Neural cell (in vitro differentiated cells): ENCODE measurements around the gene DTNBP1. TPM values are rescaled to one million over a fixed set of nuclear protein-coding genes. Genes with fewer than 3 reads are reported as not detected.

ENCODE experiments used
- H2AFZ ChIP-seq: fragments of 200-600, 300-800 bp; sonication (generic), shearing (Covaris generic); 2 replicates; pipeline ENCODE4 v1.6.0; 2014; ENCODE audit warnings: low read depth, mild to moderate bottlenecking, antibody characterized with exemption, low read length, moderate library complexity
- H3F3A ChIP-seq: fragments of 200-600 bp; shearing (Covaris generic); 2 replicates; pipeline ENCODE4 v1.6.1; 2016; ENCODE audit warnings: mild to moderate bottlenecking, moderate library complexity, mixed read lengths, antibody characterized with exemption, low read length; ENCODE audit not compliant: insufficient read depth, poor library complexity, severe bottlenecking
- H3K27ac ChIP-seq: fragments of 200-600, 300-800 bp; sonication (generic), shearing (Covaris generic); 2 replicates; pipeline ENCODE4 v1.5.1; 2014; ENCODE audit warnings: mild to moderate bottlenecking, low read length, moderate library complexity
- H3K27me3 ChIP-seq: fragments of 300-800, 200-600 bp; sonication (generic), shearing (Covaris generic); 2 replicates; pipeline ENCODE4 v1.6.0; 2014; ENCODE audit warnings: mild to moderate bottlenecking, low read depth, low read length, moderate library complexity; ENCODE audit not compliant: insufficient read depth
- H3K36me3 ChIP-seq: fragments of 300-800, 200-600 bp; sonication (generic), shearing (Covaris generic); 2 replicates; pipeline ENCODE4 v1.5.1; 2014; ENCODE audit warnings: mild to moderate bottlenecking, antibody characterized with exemption, low read length, moderate library complexity; ENCODE audit not compliant: insufficient read depth
- H3K4me2 ChIP-seq: fragments of 300-800, 200-600 bp; sonication (generic), shearing (Covaris generic); 2 replicates; pipeline ENCODE4 v1.6.0; 2014; ENCODE audit warnings: mild to moderate bottlenecking, low read length
- H3K4me3 ChIP-seq: fragments of 300-800, 200-600 bp; sonication (generic), shearing (Covaris generic); 2 replicates; pipeline ENCODE4 v1.5.1; 2014; ENCODE audit warnings: mild to moderate bottlenecking, low read length, moderate library complexity
- H3K79me2 ChIP-seq: fragments of 200-600 bp; shearing (Covaris generic); replicated peaks from 2 replicates; pipeline ENCODE4 v1.6.0; 2014; ENCODE audit warnings: mild to moderate bottlenecking, low read length, moderate library complexity; ENCODE audit not compliant: insufficient read depth
- H3K9ac ChIP-seq: fragments of 300-800, 200-600 bp; sonication (generic), shearing (Covaris generic); 2 replicates; pipeline ENCODE4 v1.6.1; 2016; ENCODE audit warnings: mild to moderate bottlenecking, low read length, mixed read lengths
- H3K9me2 ChIP-seq: fragments of 200-600 bp; shearing (Covaris generic); 2 replicates; pipeline ENCODE4 v1.6.1; 2016; ENCODE audit warnings: mild to moderate bottlenecking, low read length, mixed read lengths; ENCODE audit not compliant: insufficient read depth
- H3K9me3 ChIP-seq: fragments of 200-600, 300-800 bp; sonication (generic), shearing (Covaris generic); 2 replicates; pipeline ENCODE4 v1.6.1; 2016; ENCODE audit warnings: mild to moderate bottlenecking, mixed run types, low read length, moderate library complexity, mixed read lengths
- H4K20me1 ChIP-seq: fragments of 200-600 bp; shearing (Covaris generic); 2 replicates; pipeline ENCODE4 v1.6.1; 2016; ENCODE audit warnings: mild to moderate bottlenecking, mixed run types; ENCODE audit not compliant: insufficient read depth
- EP300 ChIP-seq: fragments of 450-650 bp; conservative IDR thresholded peaks from 2 replicates; pipeline ENCODE4 v1.6.1; 2014; ENCODE audit warnings: antibody characterized with exemption, mild to moderate bottlenecking, moderate library complexity; ENCODE audit not compliant: poor library complexity, severe bottlenecking
- EZH2 ChIP-seq: fragments of 200-600, 300-800 bp; shearing (Covaris generic), sonication (generic); IDR thresholded peaks from 2 replicates; pipeline ENCODE4 v1.6.1; 2014; ENCODE audit warnings: antibody characterized with exemption, low read length, borderline replicate concordance, mild to moderate bottlenecking; ENCODE audit not compliant: insufficient read depth, poor library complexity, severe bottlenecking
- MXI1 ChIP-seq: fragments of 450-650 bp; conservative IDR thresholded peaks from 2 replicates; pipeline ENCODE4 v1.6.1; 2014; ENCODE audit warnings: antibody characterized with exemption, mild to moderate bottlenecking; ENCODE audit not compliant: poor library complexity, severe bottlenecking
- POLR2AphosphoS5 ChIP-seq: IDR thresholded peaks from 2 replicates; pipeline ENCODE4 v1.6.1; 2012
- RAD21 ChIP-seq: fragments of 450-650 bp; conservative IDR thresholded peaks from 2 replicates; pipeline ENCODE4 v1.6.1; 2014; ENCODE audit warnings: antibody characterized with exemption, mild to moderate bottlenecking, moderate library complexity
- SMC3 ChIP-seq: fragments of 450-650 bp; conservative IDR thresholded peaks from 2 replicates; pipeline ENCODE4 v1.6.1; 2014; ENCODE audit warnings: antibody characterized with exemption, mild to moderate bottlenecking, moderate library complexity; ENCODE audit not compliant: poor library complexity
- TAF1 ChIP-seq: IDR thresholded peaks from 2 replicates; pipeline ENCODE4 v1.6.1; 2012; ENCODE audit warnings: low read depth
- polyA plus RNA-seq: library from polyadenylated mRNA; depleted of rRNA; stranded (reverse); fragments of >200 nt; gene quantifications from 2 replicates; pipeline ENCODE4 v1.2.3, GENCODE V29; 2014
- TF ChIP-seq, protein P1 (sequence below): IDR thresholded peaks from 2 replicates; pipeline ENCODE4 v1.6.1; 2012; ENCODE audit warnings: borderline replicate concordance
- TF ChIP-seq, protein P2 (sequence below): fragments of 450-650 bp; IDR thresholded peaks from 2 replicates; pipeline ENCODE4 v1.5.1; 2014; ENCODE audit warnings: antibody characterized with exemption, mild to moderate bottlenecking, moderate library complexity; ENCODE audit not compliant: poor library complexity, severe bottlenecking

Gene DTNBP1
- polyA plus RNA-seq, 1 donor from 2014 or later = 22.6 TPM

DNA sequence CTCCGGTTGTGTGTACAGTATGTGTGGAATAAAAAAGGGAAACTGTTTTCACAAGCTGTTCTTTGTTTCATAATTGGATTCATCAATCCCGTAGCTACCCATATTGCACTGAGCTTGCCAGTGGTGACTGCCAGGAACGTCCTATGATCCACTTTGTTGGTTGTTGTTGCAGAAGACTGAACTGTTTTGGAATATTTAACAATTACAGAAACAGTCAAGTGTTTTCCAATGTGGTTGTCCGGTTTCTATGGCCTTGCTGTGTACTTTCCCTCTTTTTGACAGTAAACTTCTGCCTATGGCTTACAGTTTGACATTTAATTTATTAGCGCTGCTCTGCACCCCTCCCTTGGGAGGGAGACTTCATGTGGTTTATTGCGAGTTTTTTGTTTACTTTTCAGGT lies 141.2 kb downstream of the DTNBP1 start:
- Histone ChIP-seq H3K79me2 (no peaks in the 10 kb centered on the region), H3K9me3 (no peaks in the 10 kb centered on the region), H3K9ac (no peak overlapping the region), H3K36me3 (peaks cover 7% of the 10 kb centered on the region), H3K27ac (no peak overlapping the region), H4K20me1 (no peaks in the 10 kb centered on the region), H3F3A (no peaks in the 10 kb centered on the region), H3K9me2 (no peaks in the 10 kb centered on the region), H3K4me3 (no peak overlapping the region), H3K27me3 (no peaks in the 10 kb centered on the region), H2AFZ (no peak overlapping the region), H3K4me2 (no peak overlapping the region)
- TF ChIP-seq MXI1 = no peak

DNA sequence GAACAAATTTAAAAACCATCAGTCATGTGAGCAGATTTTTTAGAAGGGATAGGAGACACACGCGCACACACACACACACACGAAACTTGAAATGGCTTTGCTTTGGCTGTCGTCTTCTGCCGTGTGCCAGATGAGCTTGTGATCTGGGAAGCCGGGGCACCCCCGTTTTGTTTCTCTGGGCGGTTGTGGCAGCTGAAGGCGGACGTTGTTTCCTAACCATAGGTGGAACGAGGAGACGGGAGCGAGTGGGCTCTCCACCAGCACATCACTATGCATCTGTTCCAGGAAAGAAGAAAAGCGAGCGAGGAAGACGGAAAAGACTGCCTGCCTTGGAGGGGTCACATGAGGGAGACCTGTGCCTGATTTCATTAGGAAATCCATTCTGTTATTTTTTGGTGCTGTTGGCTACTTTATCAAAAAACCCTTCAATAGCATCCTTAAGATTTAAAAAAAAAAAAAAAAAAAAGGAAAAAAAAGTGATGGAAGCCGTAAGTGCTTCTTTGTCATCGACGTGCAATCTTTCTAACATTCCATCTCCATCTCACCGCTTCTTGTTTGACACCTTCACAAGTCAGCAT lies 142.1 kb downstream of the DTNBP1 start:
- Histone ChIP-seq H3K9me3 (no peaks in the 10 kb centered on the region), H3K27ac (no peak overlapping the region), H3K79me2 (no peaks in the 10 kb centered on the region), H3K36me3 (peaks cover 7% of the 10 kb centered on the region), H4K20me1 (no peaks in the 10 kb centered on the region), H3K4me3 (no peak overlapping the region), H3F3A (no peaks in the 10 kb centered on the region), H2AFZ (no peak overlapping the region), H3K9ac (no peak overlapping the region), H3K9me2 (no peaks in the 10 kb centered on the region), H3K27me3 (no peaks in the 10 kb centered on the region), H3K4me2 (no peak overlapping the region)
- TF ChIP-seq TAF1 (no peak), MXI1 (no peak), POLR2AphosphoS5 (no peak), RAD21 (no peak), EP300 (no peak), SMC3 (no peak), EZH2 (no peak)
- TF ChIP-seq, protein P1, sequence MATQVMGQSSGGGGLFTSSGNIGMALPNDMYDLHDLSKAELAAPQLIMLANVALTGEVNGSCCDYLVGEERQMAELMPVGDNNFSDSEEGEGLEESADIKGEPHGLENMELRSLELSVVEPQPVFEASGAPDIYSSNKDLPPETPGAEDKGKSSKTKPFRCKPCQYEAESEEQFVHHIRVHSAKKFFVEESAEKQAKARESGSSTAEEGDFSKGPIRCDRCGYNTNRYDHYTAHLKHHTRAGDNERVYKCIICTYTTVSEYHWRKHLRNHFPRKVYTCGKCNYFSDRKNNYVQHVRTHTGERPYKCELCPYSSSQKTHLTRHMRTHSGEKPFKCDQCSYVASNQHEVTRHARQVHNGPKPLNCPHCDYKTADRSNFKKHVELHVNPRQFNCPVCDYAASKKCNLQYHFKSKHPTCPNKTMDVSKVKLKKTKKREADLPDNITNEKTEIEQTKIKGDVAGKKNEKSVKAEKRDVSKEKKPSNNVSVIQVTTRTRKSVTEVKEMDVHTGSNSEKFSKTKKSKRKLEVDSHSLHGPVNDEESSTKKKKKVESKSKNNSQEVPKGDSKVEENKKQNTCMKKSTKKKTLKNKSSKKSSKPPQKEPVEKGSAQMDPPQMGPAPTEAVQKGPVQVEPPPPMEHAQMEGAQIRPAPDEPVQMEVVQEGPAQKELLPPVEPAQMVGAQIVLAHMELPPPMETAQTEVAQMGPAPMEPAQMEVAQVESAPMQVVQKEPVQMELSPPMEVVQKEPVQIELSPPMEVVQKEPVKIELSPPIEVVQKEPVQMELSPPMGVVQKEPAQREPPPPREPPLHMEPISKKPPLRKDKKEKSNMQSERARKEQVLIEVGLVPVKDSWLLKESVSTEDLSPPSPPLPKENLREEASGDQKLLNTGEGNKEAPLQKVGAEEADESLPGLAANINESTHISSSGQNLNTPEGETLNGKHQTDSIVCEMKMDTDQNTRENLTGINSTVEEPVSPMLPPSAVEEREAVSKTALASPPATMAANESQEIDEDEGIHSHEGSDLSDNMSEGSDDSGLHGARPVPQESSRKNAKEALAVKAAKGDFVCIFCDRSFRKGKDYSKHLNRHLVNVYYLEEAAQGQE = no peak
- TF ChIP-seq, protein P2, sequence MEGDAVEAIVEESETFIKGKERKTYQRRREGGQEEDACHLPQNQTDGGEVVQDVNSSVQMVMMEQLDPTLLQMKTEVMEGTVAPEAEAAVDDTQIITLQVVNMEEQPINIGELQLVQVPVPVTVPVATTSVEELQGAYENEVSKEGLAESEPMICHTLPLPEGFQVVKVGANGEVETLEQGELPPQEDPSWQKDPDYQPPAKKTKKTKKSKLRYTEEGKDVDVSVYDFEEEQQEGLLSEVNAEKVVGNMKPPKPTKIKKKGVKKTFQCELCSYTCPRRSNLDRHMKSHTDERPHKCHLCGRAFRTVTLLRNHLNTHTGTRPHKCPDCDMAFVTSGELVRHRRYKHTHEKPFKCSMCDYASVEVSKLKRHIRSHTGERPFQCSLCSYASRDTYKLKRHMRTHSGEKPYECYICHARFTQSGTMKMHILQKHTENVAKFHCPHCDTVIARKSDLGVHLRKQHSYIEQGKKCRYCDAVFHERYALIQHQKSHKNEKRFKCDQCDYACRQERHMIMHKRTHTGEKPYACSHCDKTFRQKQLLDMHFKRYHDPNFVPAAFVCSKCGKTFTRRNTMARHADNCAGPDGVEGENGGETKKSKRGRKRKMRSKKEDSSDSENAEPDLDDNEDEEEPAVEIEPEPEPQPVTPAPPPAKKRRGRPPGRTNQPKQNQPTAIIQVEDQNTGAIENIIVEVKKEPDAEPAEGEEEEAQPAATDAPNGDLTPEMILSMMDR = no peak
